ENCODE data around the gene PHTF1.

DNA sequence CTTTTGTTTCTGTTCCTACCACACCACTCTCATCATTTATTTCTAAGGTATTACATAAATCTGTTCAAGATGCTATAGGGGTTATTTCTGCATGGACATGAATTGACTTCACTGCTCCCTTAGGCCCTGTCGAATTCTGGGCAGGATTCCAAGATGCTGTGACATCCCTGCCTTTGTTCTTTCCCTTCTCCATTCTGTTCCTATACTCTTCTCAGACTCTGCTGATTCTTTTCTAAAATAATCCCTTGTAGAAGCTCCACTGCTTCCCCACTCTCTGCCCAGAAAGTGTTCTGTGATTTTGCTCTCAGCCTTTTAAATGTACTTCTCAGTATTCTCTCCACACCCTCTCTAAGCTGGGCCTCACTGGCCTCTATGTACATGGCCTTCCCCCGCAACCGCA lies 99.2 kb downstream of the PHTF1 start:
- TF ChIP-seq, protein P1, sequence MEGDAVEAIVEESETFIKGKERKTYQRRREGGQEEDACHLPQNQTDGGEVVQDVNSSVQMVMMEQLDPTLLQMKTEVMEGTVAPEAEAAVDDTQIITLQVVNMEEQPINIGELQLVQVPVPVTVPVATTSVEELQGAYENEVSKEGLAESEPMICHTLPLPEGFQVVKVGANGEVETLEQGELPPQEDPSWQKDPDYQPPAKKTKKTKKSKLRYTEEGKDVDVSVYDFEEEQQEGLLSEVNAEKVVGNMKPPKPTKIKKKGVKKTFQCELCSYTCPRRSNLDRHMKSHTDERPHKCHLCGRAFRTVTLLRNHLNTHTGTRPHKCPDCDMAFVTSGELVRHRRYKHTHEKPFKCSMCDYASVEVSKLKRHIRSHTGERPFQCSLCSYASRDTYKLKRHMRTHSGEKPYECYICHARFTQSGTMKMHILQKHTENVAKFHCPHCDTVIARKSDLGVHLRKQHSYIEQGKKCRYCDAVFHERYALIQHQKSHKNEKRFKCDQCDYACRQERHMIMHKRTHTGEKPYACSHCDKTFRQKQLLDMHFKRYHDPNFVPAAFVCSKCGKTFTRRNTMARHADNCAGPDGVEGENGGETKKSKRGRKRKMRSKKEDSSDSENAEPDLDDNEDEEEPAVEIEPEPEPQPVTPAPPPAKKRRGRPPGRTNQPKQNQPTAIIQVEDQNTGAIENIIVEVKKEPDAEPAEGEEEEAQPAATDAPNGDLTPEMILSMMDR (IDR thresholded peaks at IDR 0.05; ENCODE audit: low read depth, low read length, poor library complexity, severe bottlenecking), result no peak
- TF ChIP-seq EZH2phosphoT487 (IDR thresholded peaks at IDR 0.05; ENCODE audit: borderline replicate concordance, low read length), result no peak
